GM12875 (cell line): ENCODE data around the gene MED27.

Experiments used
- H3K4me3 ChIP-seq: one replicate; pipeline ENCODE4 v1.5.1; 2011; ENCODE audit warnings: low read depth, low read length, control low read depth
- TF ChIP-seq, protein P1 (sequence below): IDR thresholded peaks from 2 replicates; pipeline ENCODE4 v1.5.1; 2011; ENCODE audit warnings: low read depth, mild to moderate bottlenecking, control low read depth, inconsistent platforms, low read length, moderate library complexity, borderline replicate concordance; ENCODE audit not compliant: insufficient read depth

Gene MED27

DNA sequence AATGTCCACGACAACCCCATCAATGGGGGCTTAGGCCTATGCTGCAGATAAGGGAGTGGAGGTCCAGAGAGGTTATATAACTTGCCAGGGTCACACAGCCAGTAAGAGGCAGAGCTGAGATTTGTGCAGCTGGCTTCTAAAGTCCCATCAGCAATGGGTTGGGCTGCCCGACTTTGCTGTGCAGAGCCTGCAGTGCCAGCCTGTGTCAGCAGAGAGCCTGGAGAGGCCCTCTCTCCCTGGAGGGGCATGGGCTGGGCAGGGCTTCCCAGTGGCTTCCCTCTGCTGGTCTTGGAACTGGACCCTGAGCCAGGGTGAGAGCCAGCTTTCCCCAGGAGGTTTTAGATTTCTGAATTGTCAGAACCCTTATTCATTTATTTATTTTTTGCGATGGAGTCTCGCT is 262.6 kb downstream of the MED27 start:
- TF ChIP-seq, protein P1, sequence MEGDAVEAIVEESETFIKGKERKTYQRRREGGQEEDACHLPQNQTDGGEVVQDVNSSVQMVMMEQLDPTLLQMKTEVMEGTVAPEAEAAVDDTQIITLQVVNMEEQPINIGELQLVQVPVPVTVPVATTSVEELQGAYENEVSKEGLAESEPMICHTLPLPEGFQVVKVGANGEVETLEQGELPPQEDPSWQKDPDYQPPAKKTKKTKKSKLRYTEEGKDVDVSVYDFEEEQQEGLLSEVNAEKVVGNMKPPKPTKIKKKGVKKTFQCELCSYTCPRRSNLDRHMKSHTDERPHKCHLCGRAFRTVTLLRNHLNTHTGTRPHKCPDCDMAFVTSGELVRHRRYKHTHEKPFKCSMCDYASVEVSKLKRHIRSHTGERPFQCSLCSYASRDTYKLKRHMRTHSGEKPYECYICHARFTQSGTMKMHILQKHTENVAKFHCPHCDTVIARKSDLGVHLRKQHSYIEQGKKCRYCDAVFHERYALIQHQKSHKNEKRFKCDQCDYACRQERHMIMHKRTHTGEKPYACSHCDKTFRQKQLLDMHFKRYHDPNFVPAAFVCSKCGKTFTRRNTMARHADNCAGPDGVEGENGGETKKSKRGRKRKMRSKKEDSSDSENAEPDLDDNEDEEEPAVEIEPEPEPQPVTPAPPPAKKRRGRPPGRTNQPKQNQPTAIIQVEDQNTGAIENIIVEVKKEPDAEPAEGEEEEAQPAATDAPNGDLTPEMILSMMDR: no peak
- H3K4me3 ChIP-seq: no peak overlapping the region

DNA sequence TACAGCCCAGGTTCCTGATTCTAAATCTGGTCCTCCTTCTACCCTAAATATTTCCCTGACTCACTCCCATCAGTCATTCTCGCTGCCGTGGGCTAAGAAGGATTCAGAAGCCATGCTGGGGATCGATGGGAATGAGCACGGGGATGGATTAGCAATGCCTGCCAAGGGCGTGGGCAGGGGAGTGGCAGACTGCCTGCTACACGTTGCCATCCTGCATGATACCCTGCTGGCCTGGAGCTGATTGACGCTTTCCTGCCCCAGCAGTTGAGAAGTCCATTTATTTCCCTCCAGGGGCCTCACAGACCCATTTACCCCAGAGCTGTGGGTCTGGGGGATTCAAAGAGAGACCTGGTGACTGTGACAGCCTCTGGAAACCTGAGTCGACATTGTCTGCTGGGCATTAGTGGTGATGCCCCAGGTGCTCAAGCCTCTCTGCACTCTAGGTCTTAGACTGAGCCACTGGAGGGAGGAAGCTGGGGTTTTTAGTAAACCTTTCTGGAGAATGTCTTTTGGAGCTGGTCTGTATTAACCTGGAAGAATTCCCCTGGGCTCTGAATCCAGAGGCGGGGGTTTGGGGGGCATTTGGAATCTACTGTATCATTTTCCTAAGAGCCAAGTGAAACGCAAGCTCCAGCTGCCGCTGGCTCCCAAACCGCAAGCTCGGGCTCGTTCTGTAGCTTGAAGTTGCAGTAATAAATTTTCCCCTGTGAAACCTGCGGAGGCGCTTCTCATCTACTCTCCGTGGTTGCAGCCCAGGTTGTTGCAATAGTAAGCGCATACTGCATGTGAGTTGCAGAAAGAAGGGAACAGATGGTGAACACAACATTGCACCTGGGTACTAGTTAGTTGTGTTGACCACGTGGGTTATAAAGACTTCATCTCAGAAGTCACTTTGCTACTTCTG is 263.4 kb downstream of the MED27 start:
- TF ChIP-seq, protein P1: no peak
- H3K4me3 ChIP-seq: no peak overlapping the region

DNA sequence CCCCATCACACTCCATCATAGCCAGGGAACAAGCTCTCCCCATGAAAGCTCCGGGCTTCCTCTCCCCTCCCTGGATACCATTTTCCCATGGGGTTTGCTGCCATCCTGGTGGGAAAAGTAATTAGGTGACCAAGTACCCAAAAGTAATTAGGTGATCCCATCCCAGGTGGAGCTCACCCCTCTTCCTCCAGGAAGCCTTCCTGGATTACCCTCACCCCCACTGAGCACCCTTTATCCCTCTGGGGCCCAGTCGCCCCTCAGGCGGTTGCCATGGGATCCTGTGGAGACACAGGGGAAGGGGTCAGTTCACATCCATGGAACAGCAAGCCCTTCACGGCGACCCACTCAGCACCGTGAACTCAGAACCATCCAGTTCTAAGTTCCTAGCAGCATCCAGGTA is 265.0 kb downstream of the MED27 start:
- H3K4me3 ChIP-seq: no peak overlapping the region
- TF ChIP-seq, protein P1: no peak

DNA sequence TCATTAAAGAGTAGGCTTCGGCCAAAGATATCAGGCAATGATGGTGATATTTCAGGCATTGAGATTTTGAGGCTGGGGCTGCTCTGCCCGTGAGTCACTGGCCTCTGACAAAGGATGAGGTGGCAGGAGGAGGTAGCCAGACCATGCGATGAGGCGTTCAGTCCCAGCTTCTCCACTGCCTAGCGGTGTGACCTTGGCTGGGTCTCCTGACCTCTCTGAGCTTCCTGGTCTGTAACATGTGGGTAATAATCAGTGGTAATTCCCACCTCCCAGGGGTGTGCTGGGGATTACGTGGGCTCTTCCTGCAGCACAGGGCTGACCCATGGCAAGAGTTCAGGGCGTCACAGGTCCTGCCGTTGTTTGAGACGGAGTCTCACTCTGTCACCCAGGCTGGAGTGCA is 266.6 kb downstream of the MED27 start:
- TF ChIP-seq, protein P1: no peak

DNA sequence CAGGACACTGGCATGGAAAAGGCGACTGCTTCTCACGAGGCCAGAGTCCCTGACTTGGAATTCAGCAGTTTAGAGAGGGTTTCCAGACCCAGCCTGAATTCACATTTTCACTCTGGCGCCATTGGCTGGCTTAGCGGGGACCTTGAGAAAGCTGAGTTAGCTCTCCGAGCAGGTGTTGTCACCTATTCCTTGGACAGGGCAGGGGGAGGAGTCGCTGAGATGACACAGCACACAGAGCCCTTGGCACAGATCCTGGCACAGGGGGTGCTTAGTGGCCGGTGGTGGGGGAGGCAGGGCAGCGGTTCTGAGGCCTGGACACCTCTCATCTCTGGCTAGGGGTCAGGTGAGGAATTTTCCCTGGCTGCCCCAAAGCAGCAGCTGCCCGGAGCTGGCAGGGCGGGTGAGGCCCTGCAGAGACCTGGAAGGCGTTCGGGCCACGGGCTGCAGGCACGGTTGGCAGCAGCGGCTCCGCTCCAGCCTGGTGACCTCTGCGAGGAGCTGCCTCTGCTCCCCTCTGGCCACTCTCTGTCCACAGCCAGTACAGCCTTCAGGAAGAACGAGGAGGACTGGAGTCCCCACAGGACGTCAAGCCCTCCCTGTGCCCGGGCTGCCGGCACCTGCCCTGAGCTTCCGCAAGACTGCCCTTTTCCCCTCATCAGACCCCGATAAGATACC is 267.4 kb downstream of the MED27 start:
- no peak overlapping the region for H3K4me3 ChIP-seq
- TF ChIP-seq, protein P1: no peak

More for the DNA sequence above, 266.6 kb downstream of the MED27 start:
- no peak overlapping the region for H3K4me3 ChIP-seq

DNA sequence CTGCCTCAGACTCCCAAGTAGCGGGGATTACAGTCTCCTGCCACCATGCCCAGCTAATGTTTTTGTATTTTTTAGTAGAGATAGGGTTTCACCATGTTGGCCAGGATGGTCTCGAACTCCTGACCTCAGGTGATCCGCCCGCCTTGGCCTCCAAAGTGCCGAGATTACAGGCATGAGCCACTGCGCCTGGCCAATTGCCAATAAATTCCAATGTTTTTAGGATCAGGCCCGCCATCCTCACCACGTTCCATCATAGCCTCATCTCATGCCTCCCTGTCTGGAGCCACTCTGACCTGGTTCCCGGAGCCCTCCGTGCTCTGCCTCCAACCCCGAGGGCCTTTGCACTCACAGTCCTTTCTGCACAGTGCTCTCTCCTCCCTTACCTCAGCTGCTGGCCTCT is 268.3 kb downstream of the MED27 start:
- H3K4me3 ChIP-seq: no peak overlapping the region
- TF ChIP-seq, protein P1: no peak
